OCI-LY3 (cell line): ENCODE results near the gene DEPDC1B.

ENCODE experiments used
- CTCF ChIP-seq: fragments of 200-600, 300-600 bp; sonication (generic); IDR thresholded peaks from 2 replicates; pipeline ENCODE4 v1.5.1; 2014; ENCODE audit warnings: antibody characterized with exemption, low read length, low read depth
- EZH2phosphoT487 ChIP-seq: fragments of 200-600 bp; shearing (Covaris generic); IDR thresholded peaks from 2 replicates; pipeline ENCODE4 v1.6.1; 2018; ENCODE audit warnings: antibody characterized with exemption, mixed run types, low read depth

GRCh38 chr5:60576425-60576824 lies 123.5 kb downstream of the DEPDC1B start:
- TF ChIP-seq CTCF (no peak), EZH2phosphoT487 (no peak)
